Peyer's patch (tissue), 4 donors: Measurements from ENCODE around the gene PRR35. TPM values are rescaled to one million over a fixed set of nuclear protein-coding genes. Genes with fewer than 3 reads are reported as not detected.
A peak's percentile ranks its signal among the peaks of the same experiment; 100 is the strongest.

Experiments
- DNase-seq, 3 donors: peaks; one replicate each; pipeline ENCODE4 v3.0.0-alpha.2; 2017 to 2019
- H3K27ac ChIP-seq, 4 donors: fragments of 200-600 bp; sonication (generic); one replicate each; pipeline ENCODE4 v1.5.1; 2016 to 2019
- H3K27me3 ChIP-seq, 2 donors: fragments of 200-600 bp; sonication (generic); one replicate each; pipeline ENCODE4 v1.5.1; 2019
- H3K36me3 ChIP-seq, 3 donors: fragments of 200-600 bp; sonication (generic); one replicate each; pipeline ENCODE4 v1.5.1; 2016 to 2019
- H3K4me1 ChIP-seq, 4 donors: fragments of 200-600 bp; sonication (generic); one replicate each; pipeline ENCODE4 v1.5.1; 2016 to 2019
- H3K4me3 ChIP-seq, 4 donors: fragments of 200-600 bp; sonication (generic); 1 replicate in 3 of 4; 2 replicates in 1 of 4; pipeline ENCODE4 v1.5.1; 2016 to 2019; ENCODE audit warnings: mild to moderate bottlenecking in 1 of 4
- H3K9me3 ChIP-seq, 4 donors: fragments of 200-600 bp; sonication (generic); one replicate each; pipeline ENCODE4 v1.5.1; 2016 to 2019; ENCODE audit warnings: mild to moderate bottlenecking in 1 of 4
- POLR2A ChIP-seq, 2 donors: fragments of 450-650 bp; IDR thresholded peaks; one replicate each; pipeline ENCODE4 v1.5.1; 2017; ENCODE audit warnings: antibody characterized with exemption in 2 of 2, mild to moderate bottlenecking in 2 of 2, moderate library complexity in 2 of 2
- total RNA-seq, 4 donors: library from RNA; depleted of rRNA; stranded (reverse); fragments of >200 nt; gene quantifications; one replicate each; pipeline ENCODE4 v1.1.0, GENCODE V29; 2016
- TF ChIP-seq, protein P1 (sequence below), 6 experiments: fragments of 450-650 bp in 4 of 6; fragments of 200-600 bp in 2 of 6; sonication (generic) in 1 of 6; IDR thresholded peaks; one replicate each; pipeline ENCODE4 v1.5.1; 2017 to 2019; ENCODE audit warnings: antibody characterized with exemption in 6 of 6, mild to moderate bottlenecking in 3 of 6, moderate library complexity in 1 of 6

PRR35 gene
- total RNA-seq, 4 donors from 2014 or later = not detected

DNA sequence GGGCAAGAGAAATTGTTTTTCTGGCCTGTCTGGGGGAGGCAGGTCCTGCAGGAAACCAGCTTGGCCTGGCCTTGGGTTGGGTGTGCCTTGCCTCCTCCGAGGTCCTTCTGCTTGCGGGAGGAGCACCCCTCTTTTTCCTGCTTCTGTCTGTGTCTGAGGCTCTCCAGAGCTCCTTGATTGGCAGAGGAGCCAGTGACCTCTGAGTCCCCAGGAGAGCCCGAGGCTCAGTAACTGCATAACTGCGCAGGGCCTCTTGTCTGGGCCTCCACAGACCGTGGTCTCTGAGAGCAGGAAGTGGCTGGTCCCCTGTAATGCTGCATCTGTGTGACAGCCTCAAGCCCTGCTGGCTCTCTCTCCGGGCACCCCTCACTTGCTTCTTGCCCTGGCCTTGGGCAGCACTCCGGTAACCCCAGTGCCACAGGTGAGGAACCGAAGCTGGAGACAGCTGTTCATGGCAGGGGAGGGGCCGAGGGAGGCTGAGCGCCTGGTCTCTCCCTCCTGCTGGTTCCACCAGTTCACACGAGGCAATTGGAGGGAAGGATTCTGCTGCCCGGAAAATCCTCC, 31.1 kb upstream of the PRR35 start:
- peaks cover 0 to 65% (median 27%) of the 10 kb centered on the region in 4 donors for H3K4me1 ChIP-seq
- DNase-seq = peak in 2 of 3 donors; percentile 30 to 60
- H3K9me3 ChIP-seq = no peaks in the 10 kb centered on the region

DNA sequence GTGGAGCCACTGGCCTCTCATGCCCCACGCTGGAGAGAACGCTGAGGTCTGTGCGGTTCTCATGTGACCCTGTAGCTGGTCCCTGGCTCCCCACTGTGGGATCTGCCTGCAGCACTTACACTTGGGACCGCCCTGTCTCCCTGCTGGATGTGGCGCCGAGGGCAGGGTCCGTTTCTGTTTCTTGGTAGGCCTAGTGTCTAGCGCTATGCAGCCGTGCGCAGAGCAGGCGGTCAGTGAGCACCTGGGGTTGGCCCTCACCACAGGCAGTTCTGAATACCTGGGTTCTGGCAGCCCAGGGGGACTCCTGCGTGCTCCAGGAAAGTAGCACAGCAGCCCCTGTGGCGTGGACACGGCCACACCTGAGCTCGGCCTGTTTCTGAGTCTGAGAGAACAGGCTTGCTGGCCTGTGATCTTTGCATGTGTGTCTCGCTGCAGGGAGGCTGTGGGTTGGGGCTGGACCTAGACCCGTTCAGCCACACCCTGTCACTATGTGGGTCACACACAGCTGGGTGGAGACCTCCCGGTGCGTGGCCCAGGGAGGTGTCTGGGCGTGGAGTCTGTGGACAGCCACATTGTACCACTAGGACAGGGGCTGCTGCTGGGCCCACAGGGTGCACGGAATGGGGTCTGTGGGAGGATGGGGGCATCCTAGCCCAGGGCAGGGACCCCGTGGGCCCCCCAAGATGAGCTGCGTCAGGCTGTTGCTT, 29.9 kb upstream of the PRR35 start:
- peak in 2 of 3 donors; percentile 78 to 82 for DNase-seq
- Histone ChIP-seq H3K27ac (peak overlapping the region; percentile 3 to 95 (median 81)), H3K4me3 (peak overlapping the region in 2 of 4 donors; percentile 72 to 74), H3K9me3 (no peaks in the 10 kb centered on the region), H3K4me1 (peaks cover 0 to 61% (median 27%) of the 10 kb centered on the region in 4 donors), H3K36me3 (no peaks in the 10 kb centered on the region), H3K27me3 (no peaks in the 10 kb centered on the region)
- TF ChIP-seq, protein P1, sequence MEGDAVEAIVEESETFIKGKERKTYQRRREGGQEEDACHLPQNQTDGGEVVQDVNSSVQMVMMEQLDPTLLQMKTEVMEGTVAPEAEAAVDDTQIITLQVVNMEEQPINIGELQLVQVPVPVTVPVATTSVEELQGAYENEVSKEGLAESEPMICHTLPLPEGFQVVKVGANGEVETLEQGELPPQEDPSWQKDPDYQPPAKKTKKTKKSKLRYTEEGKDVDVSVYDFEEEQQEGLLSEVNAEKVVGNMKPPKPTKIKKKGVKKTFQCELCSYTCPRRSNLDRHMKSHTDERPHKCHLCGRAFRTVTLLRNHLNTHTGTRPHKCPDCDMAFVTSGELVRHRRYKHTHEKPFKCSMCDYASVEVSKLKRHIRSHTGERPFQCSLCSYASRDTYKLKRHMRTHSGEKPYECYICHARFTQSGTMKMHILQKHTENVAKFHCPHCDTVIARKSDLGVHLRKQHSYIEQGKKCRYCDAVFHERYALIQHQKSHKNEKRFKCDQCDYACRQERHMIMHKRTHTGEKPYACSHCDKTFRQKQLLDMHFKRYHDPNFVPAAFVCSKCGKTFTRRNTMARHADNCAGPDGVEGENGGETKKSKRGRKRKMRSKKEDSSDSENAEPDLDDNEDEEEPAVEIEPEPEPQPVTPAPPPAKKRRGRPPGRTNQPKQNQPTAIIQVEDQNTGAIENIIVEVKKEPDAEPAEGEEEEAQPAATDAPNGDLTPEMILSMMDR (IDR thresholded peaks at IDR 0.05) = peak in 1 of 6 experiments; percentile 14
- peak; percentile 36 to 69 for TF ChIP-seq POLR2A (IDR thresholded peaks at IDR 0.05)

More for the DNA sequence above, 31.1 kb upstream of the PRR35 start:
- Histone ChIP-seq H3K4me3 (peak overlapping the region; percentile 62 to 84 (median 73)), H3K27ac (peak overlapping the region; percentile 77 to 95 (median 81)), H3K36me3 (no peaks in the 10 kb centered on the region), H3K27me3 (no peaks in the 10 kb centered on the region)
- TF ChIP-seq, protein P1 (IDR thresholded peaks at IDR 0.05) = no peak
- peak in 1 of 2 donors; percentile 4 for TF ChIP-seq POLR2A (IDR thresholded peaks at IDR 0.05)

DNA sequence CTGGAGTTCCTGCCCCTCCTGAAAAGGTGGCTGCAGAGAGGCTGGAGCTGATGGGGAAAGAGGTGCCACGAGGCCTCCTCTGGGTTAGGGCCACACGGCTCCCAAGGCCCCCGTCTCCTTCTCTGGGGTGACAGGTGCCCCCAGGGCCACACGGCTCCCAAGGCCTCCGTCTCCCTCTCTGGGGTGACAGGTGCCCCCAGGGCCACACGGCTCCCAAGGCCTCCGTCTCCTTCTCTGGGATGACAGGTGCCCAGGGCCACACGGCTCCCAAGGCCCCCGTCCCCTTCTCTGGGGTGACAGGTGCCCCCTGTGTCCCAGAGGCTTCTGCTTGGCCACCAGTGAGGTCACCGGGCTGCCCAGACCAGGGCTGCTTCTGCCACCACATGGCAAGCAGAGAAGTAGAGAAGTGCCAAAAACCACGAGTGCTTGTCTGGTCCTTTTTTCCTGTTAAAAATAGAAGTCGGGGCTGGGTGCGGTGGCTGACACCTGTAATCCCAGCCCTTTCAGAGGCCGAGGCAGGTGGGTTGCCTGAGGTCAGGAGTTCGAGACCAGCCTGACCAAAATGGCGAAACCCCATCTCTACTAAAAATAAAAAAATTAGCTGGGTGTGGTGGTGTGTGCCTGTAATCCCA, 28.6 kb upstream of the PRR35 start:
- no peak for TF ChIP-seq POLR2A (IDR thresholded peaks at IDR 0.05)
- Histone ChIP-seq H3K4me3 (no peak overlapping the region), H3K27me3 (no peaks in the 10 kb centered on the region), H3K27ac (no peak overlapping the region), H3K36me3 (peaks cover 0 to 7% (median 0%) of the 10 kb centered on the region in 3 donors), H3K9me3 (no peaks in the 10 kb centered on the region), H3K4me1 (peaks cover 0 to 50% (median 19%) of the 10 kb centered on the region in 4 donors)
- no peak for DNase-seq

DNA sequence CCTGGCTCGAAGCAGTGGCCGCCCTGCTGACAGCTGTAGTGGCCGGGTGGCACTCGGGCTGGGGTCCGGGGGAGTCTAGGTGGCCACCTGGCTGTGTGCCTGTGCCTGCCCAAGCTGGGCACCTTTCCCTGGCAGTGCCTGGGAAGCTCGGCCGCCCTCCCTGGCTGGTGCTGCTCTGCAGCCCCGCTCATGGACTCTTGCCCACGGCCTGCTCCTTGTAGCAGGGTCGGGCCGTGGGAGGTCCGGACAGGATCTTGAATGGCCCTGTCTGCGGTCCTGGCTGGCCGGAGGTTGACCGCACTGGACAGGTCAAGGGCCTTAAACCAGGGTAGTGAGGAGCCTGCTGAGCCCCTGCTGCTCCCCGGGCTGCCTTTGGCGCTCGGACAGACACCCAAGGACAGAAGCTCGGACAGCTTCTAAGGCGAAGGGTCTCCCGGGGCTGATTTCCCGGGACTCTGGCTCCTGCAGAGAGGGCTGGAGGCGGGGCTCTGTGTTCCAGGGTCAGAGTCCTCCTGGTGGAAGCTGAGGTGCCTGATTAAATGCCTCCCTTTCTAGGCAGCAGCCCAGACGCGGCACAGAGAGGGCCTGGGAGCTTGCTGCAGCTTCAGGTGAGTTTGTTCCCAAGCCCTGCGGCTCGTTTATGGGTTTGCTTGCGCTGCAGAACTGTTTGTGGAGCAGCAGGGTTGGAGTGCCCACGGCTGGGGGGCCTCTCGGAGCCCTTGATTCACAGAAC, 26.6 kb upstream of the PRR35 start:
- Histone ChIP-seq H3K36me3 (peaks cover 0 to 26% (median 0%) of the 10 kb centered on the region in 3 donors), H3K27me3 (no peaks in the 10 kb centered on the region), H3K9me3 (no peaks in the 10 kb centered on the region), H3K4me3 (peak overlapping the region in 3 of 4 donors; percentile 22 to 63 (median 48)), H3K4me1 (peaks cover 0 to 50% (median 17%) of the 10 kb centered on the region in 4 donors), H3K27ac (peak overlapping the region in 3 of 4 donors; percentile 84 to 98 (median 92))
- peak in 2 of 3 donors; percentile 89 for DNase-seq
- peak; percentile 86 to 92 for TF ChIP-seq POLR2A (IDR thresholded peaks at IDR 0.05)
- TF ChIP-seq, protein P1 (IDR thresholded peaks at IDR 0.05) = peak in 1 of 6 experiments; percentile 24

DNA sequence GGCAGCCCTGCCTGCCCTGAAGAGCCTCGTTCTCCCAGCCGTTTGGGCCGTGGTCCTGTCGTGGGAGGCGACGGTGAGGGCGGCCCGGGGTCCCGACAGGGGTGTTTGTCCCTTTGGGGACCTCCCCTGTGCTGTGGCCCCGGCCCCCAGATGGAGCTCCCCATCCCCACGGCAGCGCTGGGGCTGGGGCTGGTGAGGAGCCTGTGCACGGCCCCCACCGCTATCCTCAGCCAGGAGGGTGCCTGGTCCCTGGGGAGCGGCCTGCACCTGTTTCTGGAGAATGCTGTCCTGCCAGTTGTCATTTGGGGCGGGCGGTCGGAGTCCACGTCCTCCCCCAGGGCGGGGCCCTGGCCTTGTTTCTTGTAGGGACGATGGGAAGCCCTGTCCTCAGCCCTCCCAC, 26.1 kb upstream of the PRR35 start:
- TF ChIP-seq POLR2A (IDR thresholded peaks at IDR 0.05) = no peak
- TF ChIP-seq, protein P1 (IDR thresholded peaks at IDR 0.05) = no peak
- DNase-seq = peak in 2 of 3 donors; percentile 85 to 89
- Histone ChIP-seq H3K4me1 (peaks cover 0 to 45% (median 11%) of the 10 kb centered on the region in 4 donors), H3K36me3 (peaks cover 0 to 32% (median 0%) of the 10 kb centered on the region in 3 donors), H3K9me3 (no peaks in the 10 kb centered on the region), H3K4me3 (peak overlapping the region in 3 of 4 donors; percentile 22 to 63 (median 48)), H3K27ac (peak overlapping the region in 3 of 4 donors; percentile 84 to 98 (median 92)), H3K27me3 (no peaks in the 10 kb centered on the region)
